Stimulated activated naive CD4-positive, alpha-beta T cell treated with Interleukin-2 at 50 U/mL for 16 hours (primary cell): Measurements from ENCODE around the gene PERM1.
"Not testable (repeated sequence)": the region's sequence is repeated elsewhere in the genome, so short reads cannot be mapped to it uniquely, and the experiment has no call there.

ENCODE experiments used
- DNase-seq: peaks from one replicate; lab custom pipeline; 2025; lab: John Stamatoyannopoulos, UW

The PERM1 gene

DNA sequence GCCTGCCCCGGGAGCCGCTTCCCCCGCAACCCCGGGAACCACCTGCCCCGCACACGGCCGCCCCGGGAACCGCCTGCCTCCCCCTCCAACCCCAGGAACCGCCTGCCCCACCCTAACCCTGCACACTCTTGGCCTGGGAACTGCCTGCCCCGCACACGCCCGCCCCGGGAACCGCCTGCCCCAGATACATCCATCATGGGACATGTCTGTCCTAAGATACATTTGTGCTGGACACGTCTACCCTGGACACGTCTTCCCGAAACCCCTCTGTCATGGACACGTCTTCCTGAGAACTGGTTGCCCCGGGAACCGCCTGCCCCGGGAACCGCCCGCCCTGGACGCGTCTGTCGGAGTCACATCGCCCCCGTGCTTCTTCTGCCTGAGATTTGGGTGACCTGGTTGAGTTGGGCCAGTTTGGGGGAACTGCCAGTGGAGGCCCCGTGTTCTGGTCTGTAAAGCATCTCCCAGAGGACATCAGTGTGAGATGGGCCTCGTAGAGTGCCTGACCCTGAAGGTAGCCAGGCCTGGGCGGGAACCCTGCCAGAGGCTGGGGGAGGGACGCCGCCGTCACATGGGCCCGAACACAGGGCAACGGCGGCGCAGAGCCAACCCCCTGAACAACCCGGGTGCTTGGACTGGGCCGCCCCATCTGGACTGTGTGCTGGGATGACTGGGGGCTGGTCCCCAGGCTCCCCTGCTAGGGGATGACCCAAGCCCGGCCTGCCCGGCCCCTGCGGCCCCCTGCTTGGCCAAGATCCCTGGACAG is 3.6 kb downstream of the PERM1 start:
- DNase-seq, result no peak

- not testable (repeated sequence) for DNase-seq
Measured at GRCh38 chr1:976791-977190, 5.1 kb downstream of the PERM1 start.

GRCh38 chr1:975896-976683 is 5.8 kb downstream of the PERM1 start:
- peak; percentile 15 for DNase-seq

- DNase-seq, result no peak
Measured at GRCh38 chr1:975365-975764, 6.5 kb downstream of the PERM1 start.

DNA sequence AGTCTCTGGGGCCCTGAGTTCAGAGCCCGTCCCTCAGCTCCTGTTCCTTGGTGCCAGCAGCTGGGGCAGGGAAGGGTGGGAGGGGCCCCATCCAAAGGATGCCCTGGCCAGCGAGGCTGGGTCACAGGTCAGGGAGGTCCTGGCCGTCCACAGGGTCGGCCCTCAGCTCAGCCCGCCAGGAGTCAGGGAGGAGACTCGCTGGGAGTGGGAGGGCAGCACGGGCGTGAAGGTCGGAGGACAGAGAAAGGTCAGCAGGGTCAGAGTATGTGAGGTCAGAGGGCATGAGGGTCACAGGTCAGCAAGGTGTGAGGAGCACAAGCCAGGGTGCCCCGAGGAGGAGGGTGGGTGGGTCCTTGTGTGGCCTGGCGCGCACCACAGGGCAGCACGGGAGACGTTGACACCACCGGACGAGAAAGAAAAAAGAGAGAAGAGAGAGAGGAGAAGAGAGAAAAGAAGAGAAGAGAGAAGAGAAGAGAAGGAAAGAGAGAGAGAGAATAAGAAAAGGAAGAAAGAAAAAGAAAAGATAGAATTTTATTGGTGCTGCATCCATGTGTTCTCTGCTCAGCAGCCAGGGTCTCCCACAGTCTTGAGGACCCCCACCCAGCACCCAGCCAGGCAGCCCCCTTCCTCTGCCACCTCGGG is 7.1 kb downstream of the PERM1 start:
- DNase-seq, result no peak

DNA sequence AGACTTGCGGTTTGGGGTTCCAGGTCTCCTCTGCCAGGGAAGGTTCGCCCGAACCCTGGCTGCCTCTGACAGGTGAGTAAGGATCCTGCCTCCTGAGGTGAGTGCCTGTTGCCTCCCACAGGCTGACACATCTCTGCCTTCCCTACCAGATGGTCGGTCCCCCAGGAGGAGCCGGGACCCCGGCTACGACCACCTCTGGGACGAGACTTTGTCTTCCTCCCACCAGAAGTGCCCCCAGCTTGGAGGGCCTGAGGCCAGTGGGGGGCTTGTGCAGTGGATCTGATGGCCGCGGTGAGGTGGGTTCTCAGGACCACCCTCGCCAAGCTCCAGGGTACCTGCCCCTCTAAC is 7.6 kb downstream of the PERM1 start:
- no peak for DNase-seq

DNA sequence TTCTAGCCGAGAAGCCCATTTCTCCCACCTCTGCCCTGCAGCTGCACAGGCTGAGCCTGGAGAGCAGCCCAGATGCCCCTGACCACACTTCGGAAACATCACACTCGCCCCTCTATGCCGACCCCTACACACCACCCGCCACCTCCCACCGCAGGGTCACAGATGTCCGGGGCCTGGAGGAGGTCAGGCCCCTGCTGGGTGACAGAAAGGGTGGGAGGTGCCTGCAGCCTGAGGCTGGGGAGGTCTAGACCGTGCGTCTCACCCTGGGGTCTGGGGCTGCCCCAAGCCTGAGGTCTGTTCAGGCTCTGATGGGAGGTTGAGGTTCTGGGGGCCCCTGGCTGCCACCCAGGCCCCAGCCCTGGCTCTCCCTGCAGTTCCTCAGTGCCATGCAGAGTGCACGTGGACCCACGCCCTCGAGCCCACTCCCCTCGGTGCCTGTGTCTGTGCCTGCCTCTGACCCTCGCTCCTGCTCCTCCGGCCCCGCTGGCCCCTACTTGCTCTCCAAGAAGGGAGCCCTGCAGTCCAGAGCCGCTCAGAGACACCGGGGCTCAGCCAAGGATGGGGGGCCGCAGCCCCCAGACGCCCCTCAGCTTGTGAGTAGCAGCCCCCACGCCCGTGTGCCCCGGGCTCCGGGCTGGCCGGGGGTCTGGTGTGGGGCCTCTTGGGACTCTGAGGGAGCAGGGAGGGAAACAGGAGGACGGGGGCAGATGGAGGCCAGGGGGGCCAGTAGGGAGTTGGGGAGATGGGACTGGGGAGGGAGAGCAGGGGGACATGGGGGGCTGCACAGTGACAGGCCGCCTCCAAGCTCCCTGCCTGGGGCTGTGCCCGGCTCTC is 8.2 kb downstream of the PERM1 start:
- DNase-seq, result no peak

GRCh38 chr1:972726-973458 is 9.0 kb downstream of the PERM1 start:
- DNase-seq, result no peak

- DNase-seq, result no peak
Measured at GRCh38 chr1:971751-972506, 10.0 kb downstream of the PERM1 start.

- DNase-seq, result no peak
Measured at GRCh38 chr1:970973-971730, 10.7 kb downstream of the PERM1 start.

- no peak for DNase-seq
Measured at GRCh38 chr1:970242-970972, 11.5 kb downstream of the PERM1 start.

DNA sequence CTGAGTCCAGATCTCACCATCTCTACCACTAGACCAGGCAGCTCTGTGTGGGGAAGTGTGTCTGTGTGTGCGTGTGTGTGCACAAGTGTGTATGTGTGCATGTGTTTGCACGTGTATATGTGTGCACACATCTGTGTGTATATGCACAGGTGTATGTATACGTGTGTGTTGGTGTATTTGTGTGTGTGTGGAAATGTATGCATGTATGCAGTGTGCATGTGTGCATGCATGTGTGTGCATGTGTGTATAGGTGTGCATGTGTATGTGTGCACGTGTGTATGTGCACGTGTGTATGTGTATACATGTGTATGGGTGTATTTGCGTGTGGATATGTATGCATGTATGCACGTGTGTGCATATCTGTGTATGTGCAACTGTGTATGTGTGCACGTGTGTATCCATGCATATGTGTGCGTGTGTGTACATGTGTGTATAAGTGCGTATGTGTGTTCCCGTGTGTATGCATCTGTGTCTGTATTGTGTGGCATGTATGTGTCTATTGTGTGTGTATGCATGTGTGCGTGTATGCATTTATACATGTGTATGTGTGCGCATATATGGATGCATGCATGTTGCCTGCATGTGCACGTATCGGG is 12.5 kb downstream of the PERM1 start:
- DNase-seq, result no peak

DNA sequence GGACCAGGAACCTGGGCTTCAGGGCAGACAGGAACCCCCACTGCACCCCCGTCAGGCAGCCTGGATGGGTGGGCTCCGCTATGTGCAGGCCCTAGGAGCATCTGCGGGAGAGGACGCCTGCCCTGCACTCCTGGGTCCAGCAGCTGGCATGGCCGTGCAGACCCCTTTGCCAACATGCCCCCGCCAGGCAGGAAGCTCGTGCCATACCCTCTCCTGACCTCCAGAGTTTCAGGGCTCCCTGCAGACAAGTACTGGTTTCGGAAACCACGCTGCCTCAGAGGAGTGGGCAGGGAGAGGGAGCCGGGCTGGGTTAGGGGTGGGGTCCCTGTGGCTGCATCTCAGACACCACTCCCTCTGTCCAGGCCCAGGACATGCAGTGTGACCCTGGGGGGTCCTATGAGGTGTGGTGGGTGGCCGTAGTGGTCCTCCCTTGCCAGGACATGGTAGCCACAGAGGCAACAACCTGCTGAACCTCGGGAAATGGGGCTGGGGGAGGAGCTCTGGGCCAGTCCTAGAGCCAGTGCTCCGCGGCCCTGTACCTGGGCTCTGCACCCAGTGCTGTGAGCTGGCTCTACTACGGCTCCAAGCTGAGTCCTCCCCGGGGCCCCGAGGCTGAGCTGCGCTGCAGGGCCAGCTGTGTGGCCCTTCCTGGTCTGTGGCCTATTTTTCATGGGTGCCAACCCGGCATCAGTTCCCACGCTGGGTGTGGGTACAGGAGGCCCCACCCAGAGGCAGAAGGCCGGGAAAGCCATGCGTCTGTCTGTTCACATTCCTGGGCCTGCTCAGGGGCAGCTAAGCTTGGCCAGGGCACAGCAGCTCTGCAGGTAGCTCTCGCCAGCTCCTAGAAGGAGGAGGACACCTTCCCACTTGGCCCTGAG is 14.2 kb downstream of the PERM1 start:
- no peak for DNase-seq

GRCh38 chr1:966704-967300 is 15.1 kb downstream of the PERM1 start:
- peak; percentile 83 for DNase-seq

DNA sequence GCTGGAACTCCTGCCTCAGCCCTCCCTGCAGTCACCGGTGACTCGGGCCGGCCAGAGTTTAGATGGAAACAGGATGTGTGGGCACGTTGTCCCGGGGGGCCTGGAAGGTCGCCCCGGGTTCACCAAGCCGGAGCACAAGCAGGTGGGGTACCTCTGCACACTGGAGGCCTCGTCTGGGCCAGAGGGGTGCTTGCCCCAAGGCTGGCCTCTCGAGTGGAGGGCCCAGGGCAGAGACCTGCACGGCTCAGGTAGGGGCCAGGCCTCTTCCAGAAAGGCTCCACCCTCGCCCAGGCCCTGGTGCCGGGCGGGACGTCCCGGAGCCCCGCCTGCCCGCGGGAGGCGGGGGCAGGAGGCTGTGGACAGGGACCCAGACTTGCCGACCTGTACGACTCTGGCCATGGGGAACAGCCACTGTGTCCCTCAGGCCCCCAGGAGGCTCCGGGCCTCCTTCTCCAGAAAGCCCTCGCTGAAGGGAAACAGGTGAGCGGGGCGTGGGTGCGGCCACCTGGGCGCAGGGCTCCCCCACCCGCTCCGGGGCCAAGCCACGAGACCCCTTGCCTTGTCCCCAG is 15.7 kb downstream of the PERM1 start, which contains the start of gene PLEKHN1:
Gene PLEKHN1, plus strand, starts transcription at position 348 of the 569 bp plus-strand sequence. Its CDS starts 50 bp downstream, at position 398.
- DNase-seq, result no peak

DNA sequence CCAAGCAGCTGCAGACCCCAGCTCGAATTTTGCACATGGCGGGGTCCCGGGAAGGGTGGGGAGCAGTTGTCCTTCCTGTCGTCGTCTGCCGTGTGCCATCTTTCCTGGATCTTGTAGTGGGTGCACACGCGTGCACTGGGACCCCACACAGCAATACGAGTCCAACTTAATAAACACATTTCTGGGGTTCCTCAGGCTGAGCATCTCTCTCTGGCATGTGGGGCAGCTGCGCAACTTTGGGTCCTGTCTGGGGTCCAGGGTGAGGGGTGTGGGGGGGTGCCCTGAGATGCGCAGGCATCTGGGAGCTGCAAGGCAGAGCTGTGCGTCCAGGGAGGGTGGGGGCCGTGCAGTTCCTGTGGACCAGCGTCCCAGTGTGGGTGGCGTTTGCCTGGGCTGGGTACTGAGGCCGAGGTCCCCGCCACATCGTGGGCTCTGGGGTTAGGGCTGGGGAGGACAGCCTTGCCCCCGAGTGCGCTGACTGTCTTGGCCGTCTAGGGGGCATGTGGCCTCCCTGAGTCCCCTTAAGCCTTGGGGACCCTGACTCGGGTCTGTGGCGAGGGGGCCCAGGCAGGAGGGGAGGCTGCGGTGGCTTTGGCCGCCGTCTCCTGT is 16.3 kb downstream of the PERM1 start:
- DNase-seq, result no peak
